HG02798 (cell line): ENCODE results near the gene PAM16.
A peak's percentile ranks its signal among the peaks of the same experiment; 100 is the strongest.
"Not testable (repeated sequence)": the region's sequence is repeated elsewhere in the genome, so short reads cannot be mapped to it uniquely, and the experiment has no call there.

ENCODE experiments used
- ATAC-seq: cut with Tn5 transposase; IDR thresholded peaks from one replicate; pipeline ENCODE4 v1.9.1; 2021; ENCODE audit warnings: mild to moderate bottlenecking; ENCODE audit not compliant: unreplicated experiment, poor library complexity

Gene PAM16

DNA sequence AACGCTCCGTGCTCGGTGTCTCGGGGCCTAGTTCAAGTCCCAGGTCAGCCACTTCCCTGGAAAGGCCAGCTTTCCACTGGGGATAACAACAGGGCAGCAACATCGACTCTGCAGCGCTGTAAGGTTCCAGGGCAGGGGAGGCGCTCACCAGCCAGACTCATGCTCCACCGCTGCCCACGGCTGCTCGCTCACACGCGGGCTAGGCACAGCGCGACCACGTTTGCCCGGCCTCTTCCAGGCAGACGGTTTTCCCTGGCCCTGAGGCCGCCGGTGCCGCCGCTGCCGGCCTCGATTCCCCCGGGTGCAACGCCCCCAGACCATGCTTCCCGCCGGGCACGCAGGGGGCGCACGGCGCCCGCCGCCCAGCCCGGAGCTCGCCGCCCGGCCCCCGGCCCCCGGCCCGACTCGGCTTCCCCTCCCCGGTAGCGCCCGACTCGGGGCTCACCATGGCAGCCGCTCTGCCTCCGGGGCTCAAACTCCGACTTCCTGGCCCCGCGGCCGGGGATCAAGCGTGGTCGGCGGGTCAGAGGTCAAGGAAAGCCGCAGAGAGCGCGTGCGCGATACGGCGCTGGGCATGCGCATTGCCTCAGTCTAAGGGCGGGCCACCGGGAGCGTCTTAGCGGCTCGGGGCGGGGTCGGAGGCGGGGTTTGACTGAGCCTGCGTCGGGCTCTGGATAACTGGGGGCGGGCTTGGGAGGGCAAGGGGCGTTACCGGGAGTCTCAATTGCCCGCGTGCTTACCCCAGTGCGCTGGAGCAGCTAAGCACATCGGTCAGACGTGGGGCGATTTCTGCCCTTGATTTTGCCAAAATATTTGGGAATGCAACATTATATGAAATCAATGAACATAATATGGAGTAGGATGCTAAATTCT lies at the start of gene PAM16:
TSS of gene PAM16 (minus strand) at position 535 of the 873 bp plus-strand sequence. CDS start at position 448, 87 bp downstream.
- peak; percentile 93 for ATAC-seq

DNA sequence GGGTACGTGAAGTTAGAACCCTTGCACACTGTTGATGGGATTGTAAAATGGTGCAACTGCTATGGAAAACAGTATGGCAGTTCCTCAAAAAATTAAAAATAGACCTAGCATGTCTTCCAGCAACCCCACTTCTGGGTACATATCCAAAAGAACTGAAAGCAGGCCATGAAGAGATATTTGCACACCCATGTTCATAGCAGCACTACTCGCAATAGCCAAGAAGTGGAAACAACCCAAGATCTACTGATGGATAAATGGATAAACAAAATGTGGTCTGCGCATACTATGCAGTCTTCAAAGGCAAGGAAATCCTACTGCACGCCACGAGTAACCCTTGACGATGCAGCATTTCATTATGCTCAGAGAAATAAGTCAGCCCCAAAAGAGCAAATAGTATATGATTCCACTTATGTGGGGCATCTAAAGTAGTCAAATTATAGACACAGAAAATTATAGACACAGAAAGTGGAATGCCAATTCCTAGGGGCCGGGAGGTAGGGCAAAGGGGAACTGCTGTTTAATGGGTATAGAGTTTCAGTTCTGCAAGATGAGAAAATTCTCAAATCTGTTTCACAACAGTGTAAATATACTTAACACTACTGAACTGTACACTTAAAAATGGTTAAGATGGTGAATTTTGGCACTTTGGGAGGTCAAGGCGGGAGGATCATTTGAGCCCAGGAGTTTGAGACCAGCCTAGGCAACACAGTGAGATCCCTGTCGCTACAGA lies 48.0 kb upstream of the PAM16 start:
- ATAC-seq: no peak

DNA sequence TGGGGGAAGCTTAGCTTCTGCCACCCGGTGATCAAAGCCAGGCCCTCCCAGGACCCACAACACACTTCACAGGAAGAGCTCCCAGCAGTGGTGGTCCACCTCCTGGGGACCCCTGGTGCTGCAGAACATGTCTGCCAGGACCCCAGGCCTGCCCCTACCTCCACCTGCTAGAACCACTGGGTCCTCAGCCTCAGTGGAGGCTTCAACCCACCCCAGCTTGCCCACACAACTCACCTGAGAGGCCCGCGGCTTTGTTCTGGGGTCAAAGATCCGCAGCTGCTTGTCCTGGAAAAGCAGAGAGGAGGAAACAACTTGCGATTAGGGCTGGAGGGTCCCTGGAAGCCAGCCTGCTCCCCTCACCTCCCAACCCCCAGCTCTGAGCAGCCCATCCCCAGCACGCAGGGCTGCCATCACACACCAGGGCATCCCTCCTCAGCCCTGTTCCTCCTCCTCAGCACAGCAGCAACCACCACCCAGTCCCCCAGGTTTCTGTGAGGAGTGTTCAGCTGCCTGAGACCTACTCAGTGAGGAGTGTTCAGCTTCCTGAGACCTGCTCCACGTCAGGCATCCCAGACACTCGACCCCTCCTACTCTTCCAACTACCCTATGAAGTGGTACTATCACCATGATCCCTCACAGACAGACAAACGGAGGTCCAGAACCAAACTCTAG lies 44.1 kb upstream of the PAM16 start:
- ATAC-seq: no peak

DNA sequence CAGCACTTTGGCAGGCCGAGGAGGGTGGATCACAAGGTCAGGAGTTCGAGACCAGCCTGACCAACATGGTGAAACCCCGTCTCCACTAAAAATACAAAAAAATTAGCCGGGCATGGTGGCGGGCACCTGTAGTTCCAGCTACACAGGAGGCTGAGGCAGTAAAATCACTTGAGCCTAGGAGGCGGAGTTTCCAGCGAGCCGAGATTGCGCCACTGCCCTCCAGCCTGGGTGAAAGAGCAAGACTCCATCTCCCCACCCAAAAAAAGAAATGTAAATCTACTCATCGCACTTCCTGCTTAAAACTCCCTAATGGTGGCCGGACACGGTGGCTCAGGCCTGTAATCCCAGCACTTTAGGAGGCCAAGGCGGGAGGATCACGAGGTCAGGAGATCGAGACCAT lies 42.7 kb upstream of the PAM16 start:
- ATAC-seq: not testable (repeated sequence)

DNA sequence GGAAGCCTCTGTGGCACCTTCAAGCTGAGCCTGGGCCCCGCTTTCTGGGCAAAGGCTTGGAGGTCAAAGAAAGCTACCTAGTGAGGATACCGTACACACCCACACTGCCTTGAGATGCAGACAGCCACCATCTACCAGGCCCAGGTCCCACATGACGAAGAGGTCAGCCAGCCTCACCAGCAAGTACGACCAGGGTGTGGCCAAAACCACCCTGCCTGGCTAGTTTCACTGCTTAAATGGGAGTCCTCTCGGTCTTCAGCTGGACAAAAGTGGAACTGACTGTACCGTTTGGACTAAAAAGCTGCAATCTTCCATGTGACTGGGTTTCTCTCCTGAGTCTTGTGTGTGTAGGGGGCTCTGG lies 42.1 kb upstream of the PAM16 start:
- ATAC-seq: no peak

DNA sequence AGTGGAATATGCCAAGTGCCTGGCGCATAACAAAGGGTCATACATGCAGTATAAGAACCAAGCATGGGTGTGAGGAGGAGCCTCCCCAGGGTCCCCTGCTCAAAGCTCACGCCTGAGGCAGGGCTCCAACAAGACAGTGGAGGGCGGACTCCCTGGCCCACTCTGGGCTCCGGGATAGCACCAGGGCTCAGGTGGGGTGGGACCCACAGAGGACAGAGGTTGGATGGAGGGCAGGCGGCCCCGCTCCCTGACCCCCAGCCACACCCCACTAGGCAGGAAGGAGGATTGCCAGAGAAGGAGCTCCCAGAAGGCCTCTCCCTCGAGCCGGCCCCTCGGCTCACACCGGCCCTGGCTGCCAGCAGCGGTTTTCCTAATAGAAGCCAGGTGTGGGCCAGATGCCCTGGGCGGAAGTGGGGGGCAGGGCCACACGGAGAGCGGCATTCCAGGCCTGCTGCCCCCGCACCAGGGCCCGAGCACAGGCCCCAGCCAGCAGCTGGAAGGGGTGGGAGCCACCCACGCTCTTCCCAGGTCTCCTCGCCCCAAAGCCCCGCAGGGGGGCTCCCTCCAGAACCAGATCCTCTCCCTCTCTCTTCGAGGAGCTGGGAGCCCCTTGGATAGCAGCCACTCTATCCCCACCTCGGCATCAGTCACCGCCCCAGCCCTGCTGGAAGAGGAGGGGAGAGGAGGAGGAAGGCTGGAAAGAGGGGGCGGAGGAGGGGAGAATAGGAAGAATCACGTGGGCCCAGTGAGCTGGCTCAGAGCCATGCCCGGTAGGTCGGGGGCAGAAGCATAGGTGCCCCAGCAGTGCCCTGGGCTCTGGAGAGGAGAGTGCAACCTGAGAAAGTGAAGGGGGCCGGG lies 41.5 kb upstream of the PAM16 start:
- no peak for ATAC-seq

DNA sequence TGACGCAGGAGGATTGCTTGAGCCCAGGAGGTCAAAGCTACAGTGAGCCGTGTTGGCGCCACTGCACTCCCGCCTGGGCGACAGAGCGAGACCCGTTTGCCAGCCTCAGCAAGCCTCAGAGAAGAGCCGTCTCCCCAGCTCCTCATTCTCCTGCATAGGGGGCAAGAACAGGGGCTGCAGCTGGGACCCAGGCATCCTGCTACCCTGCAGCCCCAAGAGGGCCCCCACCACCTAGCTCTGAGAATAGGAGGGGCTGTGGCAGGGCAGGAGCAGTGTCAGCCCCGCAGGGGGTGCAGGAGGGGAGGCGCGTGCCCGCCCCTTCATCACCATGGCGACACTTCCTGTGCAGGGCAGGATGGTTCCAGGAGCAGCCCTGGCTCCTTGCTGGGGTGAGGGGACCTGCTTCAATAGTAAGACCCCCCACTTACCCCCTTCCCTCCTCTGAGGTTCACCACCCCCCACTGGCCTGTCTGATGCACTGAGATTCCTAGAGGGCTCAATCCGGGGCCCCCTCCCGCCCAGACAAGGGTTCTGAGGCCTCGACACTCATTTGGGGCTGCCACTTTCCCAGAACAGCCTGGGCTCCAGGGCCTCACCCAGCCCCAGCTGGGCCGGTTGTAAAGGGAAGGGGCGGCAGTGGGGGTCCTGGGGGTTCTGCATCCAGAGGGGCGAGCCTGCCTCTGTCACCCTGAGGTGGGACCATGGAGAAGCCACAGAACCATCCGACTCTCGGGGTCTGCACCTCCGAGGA lies 40.7 kb upstream of the PAM16 start:
- no peak for ATAC-seq

DNA sequence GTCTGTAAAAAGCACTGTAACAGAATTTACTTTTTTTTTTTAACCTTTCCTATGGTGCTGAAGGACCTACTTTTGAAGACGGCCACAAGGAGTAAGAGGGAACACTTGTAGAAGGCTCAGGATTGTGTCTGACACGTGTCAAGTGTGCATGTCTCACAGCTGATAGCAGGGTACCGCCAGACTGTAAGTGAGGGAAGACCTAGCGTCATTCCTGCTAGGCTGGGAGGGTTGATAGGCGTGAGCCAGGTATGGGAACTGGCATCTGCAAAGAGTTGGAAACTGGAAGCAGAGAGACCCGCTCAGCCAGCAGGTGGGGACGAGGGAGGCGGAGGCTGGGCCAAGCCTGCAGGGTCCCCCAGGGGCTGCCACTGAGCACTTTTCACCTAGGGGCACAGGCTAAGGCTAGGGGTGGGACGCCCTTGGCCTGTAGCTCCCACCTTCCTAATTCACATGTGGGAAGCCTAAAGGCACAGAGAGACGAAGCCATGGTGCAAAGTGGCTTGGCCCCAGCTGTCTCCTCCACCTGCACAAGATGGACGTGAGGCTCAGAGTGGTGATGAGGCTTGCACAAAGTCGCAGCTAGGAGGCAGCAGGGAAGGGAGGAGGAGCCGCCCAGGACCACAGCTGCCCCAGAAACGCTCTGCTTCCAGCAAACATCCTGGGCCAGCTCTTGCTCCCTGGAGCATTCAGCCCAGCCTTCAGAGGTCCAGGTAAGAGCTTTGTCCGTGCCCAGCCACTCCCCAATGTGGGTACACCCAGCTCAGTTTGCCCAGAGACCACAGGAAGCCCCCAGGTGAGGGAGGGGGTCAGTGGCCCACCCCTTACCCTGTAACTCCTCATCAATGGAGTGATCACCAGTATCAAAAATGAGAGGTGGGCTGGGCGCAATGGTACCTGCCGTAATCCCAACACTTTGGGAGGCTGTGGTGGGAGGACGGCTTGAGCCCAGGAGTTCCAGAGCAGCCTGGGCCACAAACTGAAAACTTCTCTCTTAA lies 39.4 kb upstream of the PAM16 start:
- ATAC-seq: no peak

DNA sequence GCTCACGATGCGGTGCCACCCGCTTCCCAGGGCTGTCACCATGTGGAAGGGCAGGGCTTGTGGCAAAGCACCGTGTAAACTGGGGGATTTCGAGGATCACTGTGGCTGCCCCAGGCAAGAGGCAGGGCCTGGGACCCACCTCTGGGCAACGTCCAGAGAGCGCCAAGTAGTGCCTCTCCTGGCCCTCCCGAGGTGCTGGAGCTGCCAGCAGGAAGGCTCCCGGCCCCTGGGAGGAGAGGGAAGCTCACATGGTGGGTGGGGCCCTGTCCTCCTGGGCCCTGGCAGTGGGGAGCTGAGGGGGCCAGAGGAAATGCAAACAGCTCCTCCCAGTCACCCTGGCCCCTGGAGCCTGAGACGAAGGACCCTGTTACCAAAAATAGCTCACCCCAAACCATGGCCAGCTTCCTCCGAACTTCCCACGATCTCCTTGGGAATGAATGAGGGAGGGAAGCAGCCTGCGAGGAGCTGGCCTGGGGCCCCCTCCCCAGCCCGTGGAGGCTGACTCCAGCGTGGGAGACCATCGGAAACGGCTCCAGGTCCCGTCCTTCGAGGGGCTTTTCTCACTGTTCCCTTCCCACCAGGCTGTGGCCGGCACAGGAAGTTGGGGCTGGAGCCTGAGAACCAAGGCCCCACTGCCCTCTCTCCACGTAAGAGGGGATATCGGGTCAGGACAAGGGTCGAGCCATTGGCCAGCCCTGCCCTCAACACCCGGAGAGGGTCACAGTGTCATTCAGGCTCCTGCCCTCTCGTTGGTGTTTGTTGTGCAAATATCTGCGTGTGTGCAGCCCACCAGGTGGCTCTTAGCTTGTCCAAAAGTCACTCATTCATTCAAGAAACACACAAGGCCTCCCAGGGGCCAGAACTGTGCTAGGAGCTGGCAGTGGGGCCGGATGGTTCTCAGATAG lies 38.2 kb upstream of the PAM16 start:
- ATAC-seq: no peak

DNA sequence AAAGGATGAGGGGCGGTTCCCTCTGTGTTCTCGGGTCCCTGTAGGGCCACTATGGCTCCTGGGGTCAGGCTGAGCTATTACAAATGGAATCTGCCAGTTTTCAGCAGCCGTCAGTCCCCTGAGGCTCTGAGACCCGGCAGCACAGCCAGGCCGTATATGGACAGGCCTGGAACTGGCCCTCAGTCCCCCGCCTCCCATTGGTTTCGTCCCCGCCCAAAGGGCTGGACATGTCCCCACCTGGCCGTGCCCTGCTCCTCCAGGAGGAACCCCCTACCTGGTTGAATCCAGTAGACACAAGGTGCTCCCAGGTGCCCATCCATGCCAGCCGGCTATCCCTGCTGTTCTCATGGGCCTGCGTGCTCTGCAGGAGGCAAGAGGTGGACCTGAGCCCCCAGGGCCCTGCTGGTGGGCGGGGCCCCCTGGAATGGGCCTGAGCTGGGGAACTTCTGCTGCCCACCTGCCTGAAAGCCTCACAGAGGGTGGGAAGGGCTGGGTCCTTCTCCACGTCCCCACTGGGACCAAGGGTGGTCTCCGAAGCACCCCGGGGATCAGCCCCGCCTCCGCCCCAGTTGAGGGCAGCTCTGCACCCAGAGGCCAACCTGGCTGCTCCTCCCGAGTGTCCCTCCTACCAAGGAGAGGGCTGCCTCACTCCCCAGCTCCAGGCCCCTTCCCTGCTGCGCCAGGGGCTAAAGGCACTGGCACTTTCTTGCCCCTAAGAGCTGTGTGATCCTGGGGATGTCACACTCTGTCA lies 37.3 kb upstream of the PAM16 start:
- no peak for ATAC-seq

DNA sequence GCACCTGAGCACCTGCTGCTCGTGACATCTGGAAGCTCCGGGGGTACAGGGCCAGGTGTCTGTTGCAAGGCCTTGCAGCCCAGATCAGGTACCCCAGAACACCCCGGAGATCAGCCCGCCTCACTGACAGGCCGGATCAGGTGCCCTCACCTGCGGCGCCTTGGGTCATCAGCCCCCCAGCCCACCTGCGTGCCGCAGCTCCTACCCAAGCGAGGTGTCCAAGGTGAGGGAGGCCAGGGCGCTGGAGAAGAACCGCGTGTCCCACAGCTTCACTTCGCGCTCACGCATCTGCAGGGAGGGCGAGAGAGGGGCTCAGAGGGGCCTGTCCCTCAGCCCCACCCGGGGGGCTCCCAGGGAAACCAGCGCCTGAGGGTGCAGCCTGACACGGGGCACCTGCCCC lies 36.7 kb upstream of the PAM16 start:
- no peak for ATAC-seq

DNA sequence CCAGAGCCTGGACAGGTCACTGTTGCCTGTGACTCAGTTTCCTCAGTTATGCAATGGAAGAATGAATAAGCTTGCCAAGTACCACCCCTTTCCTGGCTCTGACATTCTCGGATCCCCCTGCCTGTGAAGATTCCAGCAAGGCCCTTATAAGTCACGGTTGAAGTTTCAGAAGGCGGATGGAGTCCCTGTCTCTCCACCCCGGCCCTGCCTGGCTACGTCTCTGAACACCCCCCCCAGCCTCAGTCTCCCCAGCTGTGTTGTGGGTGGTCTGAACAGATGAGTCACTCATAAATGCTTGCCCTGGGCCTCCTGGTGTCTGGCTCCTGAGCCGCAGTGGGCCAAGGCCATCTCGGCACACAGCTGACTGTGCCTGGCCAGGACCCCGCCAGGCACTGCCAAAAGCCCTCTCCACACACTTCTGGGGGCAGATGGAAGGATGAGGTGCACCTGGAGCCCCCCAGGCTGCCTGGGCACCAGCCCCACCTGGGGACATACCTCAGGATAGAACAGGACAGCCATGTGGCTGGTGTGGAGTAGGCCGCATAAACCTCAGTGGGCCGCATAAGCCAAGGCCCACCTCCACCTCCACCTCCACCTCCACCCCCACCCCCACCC lies 35.9 kb upstream of the PAM16 start:
- ATAC-seq: no peak

DNA sequence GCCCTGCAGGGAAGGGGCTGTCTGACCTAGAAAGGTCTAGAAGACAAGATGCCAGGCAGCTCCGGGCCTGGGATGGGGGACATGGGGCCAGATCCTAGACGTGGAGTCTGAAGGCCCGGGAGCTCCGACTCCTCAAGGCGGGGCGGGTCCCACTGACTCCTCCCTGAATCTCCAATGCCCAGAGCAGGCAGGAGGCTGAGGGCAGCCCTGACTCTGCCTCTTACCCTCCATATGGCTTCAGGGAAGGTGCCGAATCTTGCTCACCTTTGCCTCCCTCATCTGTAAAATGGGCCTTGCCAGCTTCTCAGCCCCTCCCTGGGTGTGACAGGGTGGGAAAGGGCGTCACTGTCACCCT lies 35.3 kb upstream of the PAM16 start:
- ATAC-seq: no peak

DNA sequence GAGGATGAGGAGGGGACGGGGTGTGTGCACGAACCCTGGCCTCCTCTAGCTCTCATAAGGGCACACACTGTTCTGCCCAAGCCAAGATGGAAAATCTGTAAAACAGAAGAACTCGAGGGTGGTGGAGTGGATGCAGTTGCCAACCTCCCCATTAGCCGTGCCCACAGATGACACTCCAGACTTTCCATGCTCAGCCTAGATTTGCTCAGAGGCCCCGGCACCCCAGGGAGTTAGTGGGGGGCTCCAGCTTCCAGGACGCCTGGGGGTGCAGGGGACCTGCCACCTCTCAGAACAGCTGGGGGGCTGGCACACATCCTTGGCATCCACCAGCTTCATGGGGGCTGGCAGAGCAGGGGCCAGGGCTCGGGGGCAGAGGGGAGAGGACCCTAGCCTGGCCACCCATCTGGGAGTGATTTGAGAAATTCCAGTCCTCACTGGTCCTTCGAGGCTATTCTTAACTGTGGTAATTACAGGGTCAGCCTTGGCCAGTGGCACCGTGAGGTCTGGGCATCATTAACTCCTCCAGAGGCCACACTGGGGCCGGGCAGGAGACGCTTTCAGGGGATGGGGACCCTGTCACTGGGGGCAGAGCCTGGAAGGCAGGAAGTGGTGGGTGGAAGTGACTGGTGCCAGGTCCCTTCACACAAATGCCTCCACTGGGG lies 34.8 kb upstream of the PAM16 start:
- no peak for ATAC-seq

DNA sequence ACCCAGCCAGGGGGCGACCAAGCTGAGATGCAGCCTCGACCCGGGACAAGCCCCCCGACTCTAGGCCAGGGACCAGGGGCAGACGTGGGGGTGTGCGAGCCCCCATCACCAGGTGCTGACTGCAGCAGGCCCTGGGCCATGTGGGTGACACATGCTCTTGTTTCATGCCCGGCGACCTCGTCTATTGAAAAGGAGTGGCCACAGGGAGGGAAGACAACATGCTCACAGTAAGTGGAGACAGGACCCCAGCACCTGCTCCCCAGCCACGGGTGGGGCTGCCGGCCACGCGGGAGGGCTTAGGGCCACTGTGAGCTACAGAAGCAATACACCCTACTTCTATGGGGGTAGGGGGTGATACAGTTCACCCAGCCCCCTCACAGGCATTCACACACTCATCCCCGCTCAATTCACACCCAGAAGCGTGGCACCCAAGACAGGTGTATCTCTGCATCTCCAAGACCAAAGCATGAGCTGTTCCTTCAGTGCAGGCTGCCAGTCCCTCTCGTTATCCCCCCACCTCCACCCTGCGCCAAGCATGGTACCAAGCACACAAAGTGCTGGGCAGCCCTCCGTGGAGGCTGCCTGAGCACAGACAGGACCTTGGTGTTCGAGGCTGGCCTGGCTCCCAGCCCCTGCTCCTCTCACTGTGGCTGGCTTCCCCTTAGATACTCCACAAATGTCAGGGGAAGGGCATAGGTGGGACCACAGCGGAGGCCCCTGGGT lies 34.1 kb upstream of the PAM16 start:
- ATAC-seq: no peak
